H1 (cell line): ENCODE data around the gene GBP2. TPM values are rescaled to one million over a fixed set of nuclear protein-coding genes. Genes with fewer than 3 reads are reported as not detected.

Experiments
- CTCF ChIA-PET: fragments of 300-600 bp; sonication (Branson Sonifier 250); formaldehyde crosslinking; loops from one replicate; lab custom pipeline; 2021; ENCODE audit not compliant: partially characterized antibody; lab: Charles Lee
- POLR2A ChIA-PET: fragments of 300-600 bp; sonication (Branson Sonifier 250); formaldehyde crosslinking; loops from one replicate; lab custom pipeline; 2021; ENCODE audit warnings: inconsistent platforms; ENCODE audit not compliant: partially characterized antibody; lab: Charles Lee
- DNase-seq, 2 experiments: peaks; one replicate each; pipeline versions ENCODE4 v3.0.0 to v3.0.0-alpha.2; 2010 to 2022; ENCODE audit warnings: low spot score in 2 of 2, low read depth in 1 of 2, mixed read lengths in 1 of 2
- FAIRE-seq: peaks from 2 replicates; lab custom pipeline; 2011; peaks lifted over from hg19 to GRCh38; lab: Jason Lieb, UNC
- H2AFZ ChIP-seq: 2 replicates; pipeline ENCODE4 v1.8.1; 2012; ENCODE audit warnings: low read length, inconsistent platforms
- H2AK5ac ChIP-seq: 2 replicates; pipeline ENCODE4 v1.6.1; 2013; ENCODE audit warnings: low read depth, low read length
- H2BK120ac ChIP-seq: replicated peaks from 2 replicates; pipeline ENCODE3; 2013; ENCODE audit warnings: low read depth, low read length, inconsistent platforms
- H2BK12ac ChIP-seq: 2 replicates; pipeline ENCODE4 v1.6.1; 2013; ENCODE audit warnings: low read depth, low read length
- H2BK15ac ChIP-seq: 2 replicates; pipeline ENCODE4 v1.6.1; 2013; ENCODE audit warnings: low read length
- H2BK20ac ChIP-seq: 2 replicates; pipeline ENCODE4 v1.6.1; 2013; ENCODE audit warnings: low read length
- H2BK5ac ChIP-seq: 2 replicates; pipeline ENCODE4 v1.6.1; 2013; ENCODE audit warnings: low read depth, low read length
- H3K14ac ChIP-seq: 2 replicates; pipeline ENCODE4 v1.6.1; 2013; ENCODE audit warnings: inconsistent platforms; ENCODE audit not compliant: insufficient read length
- H3K18ac ChIP-seq: 2 replicates; pipeline ENCODE4 v1.6.1; 2013; ENCODE audit warnings: low read length; ENCODE audit errors: extremely low read depth
- H3K23ac ChIP-seq: 2 replicates; pipeline ENCODE4 v1.6.1; 2013; ENCODE audit warnings: inconsistent platforms; ENCODE audit not compliant: insufficient read length
- H3K23me2 ChIP-seq: 2 replicates; pipeline ENCODE4 v1.6.1; 2013; ENCODE audit warnings: low read depth, low read length
- H3K27ac ChIP-seq: 2 replicates; pipeline ENCODE4 v1.6.1; 2011; ENCODE audit warnings: low read depth, low read length, inconsistent platforms
- H3K27me3 ChIP-seq, 4 experiments: replicated peaks in 1 of 4; 1 replicate in 1 of 4; 2 replicates in 3 of 4; pipeline versions ENCODE4 v1.6.1 to v1.8.1; 2011 to 2013; ENCODE audit warnings: low read length in 3 of 4, mild to moderate bottlenecking in 3 of 4, inconsistent platforms in 2 of 4, mixed read lengths in 2 of 4, moderate library complexity in 1 of 4; ENCODE audit not compliant: control insufficient read depth in 3 of 4, insufficient read depth in 3 of 4; ENCODE audit errors: extremely low read depth in 1 of 4
- H3K36me3 ChIP-seq, 4 experiments: 2 replicates each; pipeline versions ENCODE4 v1.6.1 to v1.8.1; 2011 to 2013; ENCODE audit warnings: mild to moderate bottlenecking in 4 of 4, low read length in 3 of 4, moderate library complexity in 2 of 4, control low read depth in 1 of 4, inconsistent platforms in 1 of 4; ENCODE audit not compliant: insufficient read depth in 4 of 4, control insufficient read depth in 2 of 4
- H3K4ac ChIP-seq: replicated peaks from 2 replicates; pipeline ENCODE3; 2013; ENCODE audit warnings: low read length, low read depth, mixed read lengths, inconsistent platforms; ENCODE audit not compliant: insufficient read length
- H3K4me1 ChIP-seq, 4 experiments: replicated peaks in 1 of 4; 1 replicate in 1 of 4; 2 replicates in 3 of 4; pipeline versions ENCODE4 v1.6.1 to v1.8.1; 2011 to 2013; ENCODE audit warnings: low read length in 3 of 4, inconsistent platforms in 2 of 4, mixed read lengths in 1 of 4; ENCODE audit not compliant: insufficient read depth in 4 of 4, control insufficient read depth in 3 of 4
- H3K4me2 ChIP-seq, 2 experiments: 2 replicates each; pipeline versions ENCODE4 v1.6.1 to v1.8.1; 2011 to 2013; ENCODE audit warnings: low read depth in 2 of 2, low read length in 2 of 2, control low read depth in 1 of 2, inconsistent platforms in 1 of 2, mild to moderate bottlenecking in 1 of 2; ENCODE audit not compliant: insufficient read depth in 1 of 2
- H3K4me3 ChIP-seq, 4 experiments: fragments of 200-600, 300-600 bp in 1 of 4; sonication (generic), shearing (Covaris generic), sonication (Bioruptor Twin) in 1 of 4; 2 replicates each; pipeline versions ENCODE4 v1.5.1 to v1.8.1; 2011 to 2016; ENCODE audit warnings: low read length in 4 of 4, low read depth in 3 of 4, control low read depth in 2 of 4, inconsistent platforms in 2 of 4, mild to moderate bottlenecking in 2 of 4, mixed read lengths in 1 of 4, moderate library complexity in 1 of 4; ENCODE audit not compliant: insufficient read depth in 2 of 4; ENCODE audit errors: extremely low read depth in 1 of 4
- H3K56ac ChIP-seq: replicated peaks from 2 replicates; pipeline ENCODE3; 2013; ENCODE audit warnings: low read depth, mild to moderate bottlenecking, mixed read lengths, low read length, inconsistent platforms; ENCODE audit not compliant: insufficient read length
- H3K79me1 ChIP-seq: 2 replicates; pipeline ENCODE4 v1.6.1; 2013; ENCODE audit warnings: low read depth, low read length, control low read depth
- H3K79me2 ChIP-seq, 2 experiments: 2 replicates each; pipeline versions ENCODE4 v1.6.1 to v1.8.1; 2012 to 2013; ENCODE audit warnings: low read length in 2 of 2, mild to moderate bottlenecking in 2 of 2, inconsistent platforms in 1 of 2; ENCODE audit not compliant: insufficient read depth in 2 of 2, control insufficient read depth in 1 of 2
- H3K9ac ChIP-seq, 4 experiments: replicated peaks in 1 of 4; 1 replicate in 1 of 4; 2 replicates in 3 of 4; pipeline versions ENCODE4 v1.6.1 to v1.8.1; 2011 to 2013; ENCODE audit warnings: low read depth in 3 of 4, low read length in 3 of 4, control low read depth in 2 of 4, mild to moderate bottlenecking in 2 of 4, moderate library complexity in 2 of 4, inconsistent platforms in 1 of 4; ENCODE audit errors: extremely low read depth in 1 of 4
- H3K9me3 ChIP-seq, 2 experiments: 2 replicates each; pipeline versions ENCODE4 v1.6.1 to v1.8.1; 2012 to 2013; ENCODE audit warnings: mild to moderate bottlenecking in 2 of 2, moderate library complexity in 2 of 2, control low read depth in 1 of 2, inconsistent platforms in 1 of 2, low read depth in 1 of 2, low read length in 1 of 2, mixed read lengths in 1 of 2; ENCODE audit not compliant: insufficient read depth in 2 of 2
- H4K20me1 ChIP-seq, 2 experiments: replicated peaks in 1 of 2; 2 replicates each; pipeline versions ENCODE3 to v1.8.1; 2011 to 2013; ENCODE audit warnings: inconsistent platforms in 2 of 2, low read length in 2 of 2, mild to moderate bottlenecking in 1 of 2; ENCODE audit not compliant: insufficient read depth in 2 of 2, control insufficient read depth in 1 of 2
- H4K5ac ChIP-seq: 2 replicates; pipeline ENCODE4 v1.6.1; 2013; ENCODE audit warnings: low read length, low read depth, mixed read lengths, inconsistent platforms; ENCODE audit not compliant: insufficient read length
- H4K8ac ChIP-seq: 2 replicates; pipeline ENCODE4 v1.8.0; 2013; ENCODE audit warnings: mild to moderate bottlenecking, moderate library complexity, low read length, inconsistent platforms; ENCODE audit not compliant: insufficient read depth; ENCODE audit errors: extremely low read depth
- H4K91ac ChIP-seq: replicated peaks from 2 replicates; pipeline ENCODE3; 2013; ENCODE audit warnings: low read length, mixed read lengths, inconsistent platforms; ENCODE audit not compliant: insufficient read length
- BCL11A ChIP-seq, 2 experiments: IDR thresholded peaks; one replicate each; pipeline ENCODE4 v1.6.1; 2011; ENCODE audit warnings: low read depth in 2 of 2, low read length in 2 of 2, mild to moderate bottlenecking in 2 of 2
- CBX5 ChIP-seq: fragments of 300-800, 300-1000 bp; sonication (generic); IDR thresholded peaks from 2 replicates; pipeline ENCODE4 v1.7.1; 2016; ENCODE audit warnings: antibody characterized with exemption, low read length, low read depth
- CBX8 ChIP-seq: fragments of 300-800, 300-1000 bp; sonication (generic); IDR thresholded peaks from 2 replicates; pipeline ENCODE4 v1.7.1; 2016; ENCODE audit warnings: low read depth, low read length, borderline replicate concordance
- CHD1 ChIP-seq: IDR thresholded peaks from 2 replicates; pipeline ENCODE4 v1.6.1; 2012; ENCODE audit warnings: low read depth, low read length, improper control_type of control experiment
- EGR1 ChIP-seq: IDR thresholded peaks from 2 replicates; pipeline ENCODE4 v1.6.1; 2011; ENCODE audit warnings: low read depth, low read length, borderline replicate concordance
- GTF2F1 ChIP-seq: IDR thresholded peaks from 2 replicates; pipeline ENCODE4 v1.6.1; 2012; ENCODE audit warnings: low read depth, low read length, improper control_type of control experiment, borderline replicate concordance
- KDM4A ChIP-seq: IDR thresholded peaks from one replicate; pipeline ENCODE4 v1.7.1; 2012; ENCODE audit warnings: low read depth, mild to moderate bottlenecking, moderate library complexity, low read length, inconsistent platforms; ENCODE audit not compliant: severe bottlenecking
- MAFK ChIP-seq: IDR thresholded peaks from 2 replicates; pipeline ENCODE4 v1.6.1; 2012; ENCODE audit warnings: low read depth, mild to moderate bottlenecking, improper control_type of control experiment, low read length
- PHF8 ChIP-seq: fragments of 200-600 bp; sonication (generic); conservative IDR thresholded peaks from 2 replicates; pipeline ENCODE4 v1.7.1; 2012; ENCODE audit warnings: low read depth, mild to moderate bottlenecking, inconsistent platforms, low read length, moderate library complexity
- RBBP5 ChIP-seq: IDR thresholded peaks from 2 replicates; pipeline ENCODE4 v1.7.1; 2012; ENCODE audit warnings: low read depth, mild to moderate bottlenecking, inconsistent platforms, low read length, moderate library complexity, borderline replicate concordance
- SAP30 ChIP-seq: fragments of 300-600 bp; sonication (generic); IDR thresholded peaks from 2 replicates; pipeline ENCODE4 v1.7.1; 2012; ENCODE audit warnings: low read length, moderate library complexity, mild to moderate bottlenecking, inconsistent platforms; ENCODE audit not compliant: insufficient read depth, insufficient replicate concordance
- YY1 ChIP-seq: IDR thresholded peaks from 2 replicates; pipeline ENCODE4 v1.6.1; 2011; ENCODE audit warnings: low read depth, mild to moderate bottlenecking, low read length
- WGBS, 2 experiments: shearing (Covaris generic) in 1 of 2; methylation state at CpG; one replicate each; pipeline versions ENCODE4 v1.1.6 to v1.1.7; 2013 to 2015; ENCODE audit warnings: low lambda C conversion rate in 2 of 2, mixed read lengths in 2 of 2, inconsistent platforms in 1 of 2, low coverage in 1 of 2, missing lambda C conversion rate in 1 of 2; ENCODE audit not compliant: insufficient replicate concordance in 2 of 2, insufficient coverage in 1 of 2, insufficient read length in 1 of 2; ENCODE audit errors: extremely low coverage in 1 of 2, missing lambda C conversion rate in 1 of 2; 5-methylcytosine and 5-hydroxymethylcytosine counted together
- polyA plus RNA-seq, 7 experiments: library from polyadenylated mRNA; depleted of rRNA in 3 of 7; stranded (reverse) in 5 of 7; unstranded in 2 of 7; fragments of >200 nt in 5 of 7; fragments of 200-250 nt in 2 of 7; gene quantifications; 1 replicate in 5 of 7; 2 replicates in 1 of 7; 4 replicates in 1 of 7; pipeline versions ENCODE4 v1.2.1 to v1.2.3, GENCODE V29; 2011 to 2013; ENCODE audit warnings: missing spikeins in 2 of 7, mixed read lengths in 2 of 7
- total RNA-seq: library from RNA; stranded (reverse); fragmentation: NEBNext Ultra II Directional; extraction: Animal tissue kit (Norgen Biotek cat#: 25700); gene quantifications from 2 replicates; pipeline ENCODE4 v1.2.1, GENCODE V29; 2021

Gene GBP2
- total and polyA plus RNA-seq, 2 of the 8 experiments (the other 6 are each of a cell fraction or from before 2014, with no cell fraction given) = not detected

- Histone ChIP-seq H4K8ac (no peak overlapping the region), H4K20me1 (no peaks in the 10 kb centered on the region)
- TF ChIP-seq MAFK (no peak), RBBP5 (no peak), CBX8 (no peak), EGR1 (no peak), GTF2F1 (no peak), PHF8 (no peak), BCL11A (IDR thresholded peaks at IDR 0.05; ENCODE audit: low read depth in 2 of 2, low read length in 2 of 2) (no peak), SAP30 (no peak), YY1 (no peak), CBX5 (no peak), CHD1 (no peak), KDM4A (no peak)
- TF ChIP-seq, all 59 proteins: peak for 0
- no peak overlapping the region for H3K4ac ChIP-seq
- H4K91ac ChIP-seq = no peak overlapping the region
- no peak overlapping the region for H2AFZ ChIP-seq
- H2BK5ac ChIP-seq = no peak overlapping the region
- H2AK5ac ChIP-seq = no peak overlapping the region
- H2BK20ac ChIP-seq = no peak overlapping the region
- no peak overlapping the region for H3K9ac ChIP-seq
- no peaks in the 10 kb centered on the region for H3K23me2 ChIP-seq
- ChIA-PET POLR2A (no interaction called here), CTCF (interaction anchor here (0.6 to 1.1 kb wide), 3 partner anchors 110 to 902 kb away, joined by 3 read pairs; no protein-coding TSS in a partner anchor)
- no peak overlapping the region for H4K5ac ChIP-seq
- no peaks in the 10 kb centered on the region for H3K27me3 ChIP-seq
- no peak overlapping the region for H3K4me3 ChIP-seq
- no peaks in the 10 kb centered on the region for H3K79me2 ChIP-seq
- H3K27ac ChIP-seq = no peak overlapping the region
- H3K23ac ChIP-seq = no peak overlapping the region
- no peak overlapping the region for H3K18ac ChIP-seq
- no peak overlapping the region for H2BK12ac ChIP-seq
- peaks cover 6 to 14% of the 10 kb centered on the region in 2 experiments; a peak in 3 of 4 replicates for H3K9me3 ChIP-seq
- no peak overlapping the region for H2BK15ac ChIP-seq
- H3K36me3 ChIP-seq = no peaks in the 10 kb centered on the region
- no peak overlapping the region for H2BK120ac ChIP-seq
- no peak for DNase-seq
- H3K79me1 ChIP-seq = no peaks in the 10 kb centered on the region
- WGBS, 2 experiments = 71% methylated on average over 3 of the region's 3 CpGs; no CpG with 5 or more reads in 1 of the 2 experiments
- H3K56ac ChIP-seq = no peak overlapping the region
- H3K4me2 ChIP-seq = no peak overlapping the region
- no peak overlapping the region for H3K14ac ChIP-seq
- H3K4me1 ChIP-seq = no peaks in the 10 kb centered on the region
- FAIRE-seq = no peak
Observed at GRCh38 chr1:89081005-89081404, 44.9 kb downstream of the GBP2 start.
